Dedifferentiated amniotic fluid mesenchymal stem cell (primary cell): ENCODE measurements around the gene CCDC88B.

ENCODE experiments used
- DNase-seq: peaks from one replicate; pipeline ENCODE4 v3.0.0-alpha.2; 2016; ENCODE audit errors: extremely low spot score

Gene CCDC88B

DNA sequence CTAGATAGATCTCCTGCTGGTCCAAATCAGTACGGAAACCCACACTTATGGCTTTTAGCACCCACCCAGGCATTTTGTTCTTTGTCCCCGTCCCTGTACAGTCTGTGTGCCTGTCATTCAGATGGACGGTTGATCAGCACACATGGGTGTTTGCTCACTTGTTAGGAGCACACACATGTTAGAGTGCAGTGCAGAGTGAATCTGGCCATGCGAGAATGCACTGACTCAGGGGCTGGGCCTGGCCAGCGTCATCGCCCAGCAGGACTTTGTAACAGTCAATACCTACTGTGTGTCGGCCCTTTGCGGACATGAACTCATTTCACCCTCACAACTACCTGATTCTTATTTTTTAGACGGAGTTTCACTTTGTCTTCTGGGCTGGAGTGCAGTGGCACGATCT, 22.3 kb downstream of the CCDC88B start:
- DNase-seq = no peak

DNA sequence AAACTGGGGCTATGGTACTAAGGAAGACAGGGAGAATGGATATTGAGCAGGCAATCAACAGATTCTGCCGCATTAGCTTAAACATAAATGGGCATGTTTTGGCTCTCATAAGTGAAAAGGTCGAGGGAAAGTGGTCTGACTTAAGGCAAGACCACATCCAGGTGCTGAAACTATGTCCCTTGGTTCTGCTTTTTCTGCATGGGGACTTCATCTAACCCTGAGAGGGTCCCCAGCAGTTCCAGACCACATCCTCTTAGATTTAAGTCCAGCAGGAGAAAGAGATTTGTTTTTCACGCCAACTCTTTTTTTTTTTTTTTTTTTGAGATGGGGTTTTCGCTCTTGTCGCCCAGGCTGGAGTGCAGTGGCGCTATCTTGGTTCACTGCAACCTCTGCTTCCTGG, 24.4 kb downstream of the CCDC88B start:
- DNase-seq = no peak

DNA sequence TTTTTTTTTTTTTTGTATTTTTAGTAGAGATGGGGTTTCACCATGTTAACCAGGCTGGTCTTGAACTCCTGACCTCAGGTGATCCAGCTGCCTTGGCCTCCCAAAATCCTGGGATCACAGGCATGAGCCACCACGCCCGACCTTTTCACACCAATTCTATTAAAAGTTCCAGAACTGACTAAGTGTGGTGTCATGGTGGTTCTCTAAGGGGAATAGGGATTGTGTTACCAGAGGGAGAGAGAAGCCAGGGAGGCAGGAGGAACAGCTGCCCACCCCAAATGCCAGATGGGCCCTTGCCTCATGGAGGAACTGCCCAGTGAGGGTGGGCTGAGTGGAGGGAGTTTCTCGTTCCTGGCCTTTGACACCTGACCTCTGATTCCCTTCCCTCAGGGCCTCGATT, 24.9 kb downstream of the CCDC88B start:
- DNase-seq = no peak

DNA sequence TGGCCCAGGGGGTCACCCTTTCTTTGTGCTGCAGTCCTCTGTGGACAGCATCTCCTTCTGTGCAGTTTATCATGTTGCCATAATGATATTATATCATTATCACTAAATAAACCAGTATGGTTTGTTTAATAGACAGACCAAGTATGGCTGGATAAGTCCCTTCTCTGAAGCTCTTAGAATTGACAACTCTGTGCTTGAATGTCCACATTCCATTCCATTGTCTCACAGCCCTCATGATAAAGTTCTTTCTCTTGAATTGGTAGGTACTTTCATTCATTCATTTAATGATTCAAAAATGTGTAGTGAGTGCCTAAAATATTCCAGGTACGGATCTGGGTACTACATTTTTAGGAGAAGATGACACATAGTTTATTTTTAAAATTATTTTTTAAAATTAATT, 26.7 kb downstream of the CCDC88B start:
- DNase-seq = no peak

DNA sequence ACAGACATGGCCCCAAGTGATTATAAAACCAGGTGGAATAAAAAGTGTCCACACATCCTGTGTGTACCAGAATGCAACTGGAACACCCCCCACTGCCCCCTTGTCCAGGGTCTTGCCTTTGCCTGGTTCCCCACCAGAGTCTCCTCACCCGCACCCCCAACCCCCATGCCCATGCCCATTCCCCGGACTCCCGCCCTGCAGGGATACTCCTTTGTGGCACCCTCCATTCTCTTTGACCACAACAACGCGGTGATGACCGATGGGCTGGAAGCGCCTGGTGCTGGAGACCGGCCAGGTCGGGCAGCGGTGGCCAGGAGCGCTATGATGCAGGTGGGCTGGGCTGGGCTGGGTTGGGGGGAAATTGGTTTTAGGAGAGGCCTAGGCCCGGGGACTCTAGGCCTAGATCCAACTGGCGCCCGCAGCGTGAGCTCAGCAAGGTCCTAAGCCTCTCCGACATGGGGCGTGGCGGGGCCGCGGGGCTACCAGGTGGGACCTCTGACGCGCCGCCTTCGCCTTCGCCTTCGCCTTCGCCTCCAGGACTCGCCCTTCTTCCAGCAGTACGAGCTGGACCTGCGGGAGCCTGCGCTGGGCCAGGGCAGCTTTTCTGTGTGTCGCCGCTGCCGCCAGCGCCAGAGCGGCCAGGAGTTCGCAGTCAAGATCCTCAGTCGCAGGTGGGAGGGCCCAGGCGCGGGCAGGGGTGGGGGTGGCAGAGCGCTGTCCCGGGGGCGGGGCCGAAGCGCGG, 28.1 kb downstream of the CCDC88B start:
- DNase-seq = no peak

DNA sequence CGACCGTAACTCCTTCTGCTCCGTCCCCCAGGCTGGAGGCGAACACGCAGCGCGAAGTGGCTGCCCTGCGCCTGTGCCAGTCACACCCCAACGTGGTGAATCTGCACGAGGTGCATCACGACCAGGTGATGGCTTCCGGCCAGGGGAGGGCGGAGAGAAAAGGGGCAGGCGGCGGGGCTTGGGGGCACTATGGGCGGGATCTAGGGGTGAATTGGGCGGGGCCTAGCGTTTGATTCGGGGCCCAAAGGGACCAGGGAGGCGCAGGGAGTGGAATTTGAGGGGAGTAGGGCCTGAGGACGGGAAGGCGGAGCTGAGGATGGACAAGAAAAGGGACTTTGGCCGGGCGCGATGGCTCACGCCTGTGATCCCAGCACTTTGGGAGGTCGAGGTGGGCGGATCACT, 28.7 kb downstream of the CCDC88B start:
- no peak for DNase-seq

DNA sequence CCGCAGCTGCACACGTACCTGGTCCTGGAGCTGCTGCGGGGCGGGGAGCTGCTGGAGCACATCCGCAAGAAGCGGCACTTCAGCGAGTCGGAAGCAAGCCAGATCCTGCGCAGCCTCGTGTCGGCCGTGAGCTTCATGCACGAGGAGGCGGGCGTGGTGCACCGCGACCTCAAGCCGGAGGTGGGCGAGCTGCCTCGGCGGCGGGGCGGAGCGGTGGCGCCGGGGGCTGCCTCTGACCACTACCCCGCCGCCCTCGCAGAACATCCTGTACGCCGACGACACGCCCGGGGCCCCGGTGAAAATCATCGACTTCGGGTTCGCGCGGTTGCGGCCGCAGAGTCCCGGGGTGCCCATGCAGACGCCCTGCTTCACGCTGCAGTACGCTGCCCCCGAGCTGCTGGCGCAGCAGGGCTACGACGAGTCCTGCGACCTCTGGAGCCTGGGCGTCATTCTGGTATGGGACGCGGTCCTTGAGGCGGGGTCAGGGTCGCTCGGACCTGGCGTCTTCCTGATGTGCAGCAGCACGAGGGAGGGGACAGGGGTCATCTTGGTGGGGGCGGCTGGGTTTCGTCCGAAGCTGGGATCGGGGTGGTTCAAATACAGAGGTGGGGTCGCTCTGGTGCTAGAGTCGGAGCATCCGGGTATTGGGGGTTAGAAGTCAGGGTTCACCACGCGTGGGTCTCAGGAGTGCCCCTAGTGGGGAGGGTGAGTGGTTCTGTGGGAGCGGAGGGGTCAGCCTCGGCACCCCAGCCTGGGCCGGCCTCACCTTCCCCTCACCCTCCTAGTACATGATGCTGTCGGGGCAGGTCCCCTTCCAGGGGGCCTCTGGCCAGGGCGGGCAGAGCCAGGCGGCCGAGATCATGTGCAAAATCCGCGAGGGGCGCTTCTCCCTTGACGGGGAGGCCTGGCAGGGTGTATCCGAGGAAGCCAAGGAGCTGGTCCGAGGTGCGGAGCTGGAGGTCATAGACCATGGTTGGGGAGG, 29.7 kb downstream of the CCDC88B start:
- DNase-seq = no peak

DNA sequence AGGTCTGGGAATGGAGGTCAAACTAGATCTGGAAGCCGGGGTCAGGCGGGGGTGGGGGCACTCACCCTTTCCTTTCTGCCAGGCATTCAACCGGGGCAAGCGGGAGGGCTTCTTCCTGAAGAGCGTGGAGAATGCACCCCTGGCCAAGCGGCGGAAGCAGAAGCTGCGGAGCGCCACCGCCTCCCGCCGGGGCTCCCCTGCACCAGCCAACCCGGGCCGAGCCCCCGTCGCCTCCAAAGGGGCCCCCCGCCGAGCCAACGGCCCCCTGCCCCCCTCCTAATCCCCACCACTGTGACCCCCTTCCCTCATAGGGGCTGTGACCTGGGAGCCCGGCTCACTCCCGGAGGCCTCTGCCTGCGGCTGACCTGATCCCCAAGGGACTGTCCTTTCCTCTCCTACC, 31.2 kb downstream of the CCDC88B start:
- no peak for DNase-seq

DNA sequence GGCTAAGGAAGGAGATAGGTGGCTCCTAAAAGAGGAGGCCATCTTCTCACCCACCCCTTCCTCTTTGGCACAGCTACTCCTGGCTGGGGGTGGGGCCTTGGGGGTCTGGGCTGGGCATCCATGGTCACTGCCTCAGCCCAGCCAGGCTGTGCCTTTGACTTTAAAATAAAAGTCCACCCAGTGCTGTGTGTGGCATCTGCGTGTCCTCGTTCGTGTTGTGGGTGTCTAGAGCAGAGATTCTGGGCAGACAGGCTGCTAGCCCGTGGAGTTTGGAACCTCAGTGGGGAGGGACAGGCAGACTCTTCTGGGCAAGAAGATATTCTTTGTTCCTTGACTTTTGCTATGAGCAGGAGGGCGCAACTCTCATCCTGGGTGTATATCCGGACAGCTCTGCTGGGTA, 32.0 kb downstream of the CCDC88B start:
- DNase-seq = no peak

DNA sequence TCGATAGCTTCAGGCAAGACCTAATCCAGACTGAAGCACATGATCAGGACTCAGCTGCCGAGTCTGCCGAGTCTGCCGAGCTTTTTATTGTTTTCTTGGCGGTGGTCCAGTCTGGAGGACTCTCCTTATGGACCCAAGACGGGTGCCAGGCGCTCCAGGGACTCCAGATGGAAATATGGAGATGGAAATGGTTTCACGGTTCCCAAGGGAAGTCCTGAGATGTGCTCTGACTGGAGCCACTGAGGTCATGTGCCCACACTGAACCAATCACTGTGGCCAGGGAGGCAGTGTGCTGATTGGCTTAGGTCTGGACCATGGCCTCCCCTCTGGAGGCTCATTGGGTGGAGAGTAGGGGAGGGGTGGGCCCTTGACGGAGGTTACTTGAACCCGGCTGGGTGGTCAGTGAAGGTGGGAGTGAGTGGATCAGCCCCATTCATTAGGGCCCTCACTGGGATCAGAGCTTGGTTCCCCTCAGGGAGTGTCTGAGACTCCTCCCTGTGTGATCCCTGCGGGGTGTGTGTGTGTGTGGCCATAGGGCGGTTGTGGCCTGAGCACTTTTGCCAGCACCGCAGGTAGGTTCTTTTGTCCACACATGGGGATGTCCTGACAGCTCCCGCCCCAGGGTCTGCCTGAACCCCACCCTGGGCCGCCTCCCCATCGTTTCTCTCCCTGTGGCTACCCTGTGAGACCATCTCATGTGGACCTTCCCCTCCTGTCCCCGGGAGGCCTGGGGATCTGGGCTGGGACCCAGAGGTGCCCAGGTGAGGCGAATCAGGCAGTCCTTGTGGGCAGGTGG, 33.0 kb downstream of the CCDC88B start:
- DNase-seq = no peak

DNA sequence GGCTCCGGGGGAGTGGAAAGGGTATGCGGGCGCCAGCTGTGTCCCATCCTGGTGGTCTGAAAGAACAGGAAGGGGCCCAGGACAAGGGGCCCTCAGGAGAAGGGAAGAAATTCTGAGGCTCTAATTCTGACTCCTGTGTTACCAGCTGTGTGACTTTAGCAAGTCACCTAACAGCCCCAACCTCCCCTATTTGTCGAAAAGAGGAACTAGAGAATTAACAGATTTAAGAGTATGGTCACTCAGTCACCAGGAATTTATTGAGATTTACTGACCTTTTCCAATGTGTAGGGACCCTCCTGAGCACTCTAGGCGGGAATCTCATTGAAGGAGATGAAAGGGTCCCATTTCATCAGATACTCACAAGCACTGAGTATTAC, 33.6 kb downstream of the CCDC88B start:
- no peak for DNase-seq

DNA sequence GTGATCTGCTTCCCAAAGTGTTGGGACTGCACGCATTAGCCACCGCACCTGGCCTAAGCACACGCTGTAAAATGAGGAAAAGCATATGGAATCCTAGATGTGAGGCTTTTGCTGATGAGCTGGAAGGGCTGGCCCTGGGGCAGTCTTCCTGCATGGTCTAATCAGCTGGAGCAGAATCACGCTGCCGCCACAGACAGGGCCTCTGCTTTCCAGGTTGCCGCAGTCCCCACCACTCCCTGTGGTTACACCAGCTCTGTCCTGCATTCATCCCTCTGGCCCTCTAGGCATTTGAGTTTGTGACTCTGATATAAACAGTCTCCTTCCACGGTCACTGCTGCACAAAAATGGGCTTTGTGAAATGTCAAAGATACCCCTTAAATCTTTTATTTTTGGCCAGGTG, 36.1 kb downstream of the CCDC88B start:
- DNase-seq = no peak

DNA sequence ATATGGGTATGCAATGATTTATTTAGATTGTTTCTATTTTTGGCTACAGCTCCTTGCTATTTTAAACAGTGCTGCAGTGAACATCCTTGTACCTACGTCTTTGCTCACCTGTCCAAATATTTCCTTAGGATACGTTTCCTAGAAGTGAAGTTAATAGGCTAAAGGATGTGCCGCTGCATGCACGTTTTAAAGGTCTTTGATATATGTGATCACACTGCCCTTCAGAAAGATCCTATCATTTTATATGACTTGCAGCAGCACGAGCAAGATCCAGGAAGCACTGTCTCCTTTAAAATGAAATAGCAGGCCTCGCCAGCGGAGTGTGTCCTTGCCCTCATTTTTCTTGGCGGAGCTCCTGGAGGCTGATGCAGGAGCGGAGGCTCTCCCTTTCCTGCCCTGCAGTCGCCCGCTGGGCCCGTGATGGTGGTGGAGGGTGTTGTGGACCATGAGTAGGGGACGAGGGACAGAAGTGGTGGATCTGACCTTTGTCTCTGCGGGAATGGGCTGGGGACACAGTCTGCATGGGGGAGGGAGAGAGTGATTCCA, 38.4 kb downstream of the CCDC88B start:
- no peak for DNase-seq

DNA sequence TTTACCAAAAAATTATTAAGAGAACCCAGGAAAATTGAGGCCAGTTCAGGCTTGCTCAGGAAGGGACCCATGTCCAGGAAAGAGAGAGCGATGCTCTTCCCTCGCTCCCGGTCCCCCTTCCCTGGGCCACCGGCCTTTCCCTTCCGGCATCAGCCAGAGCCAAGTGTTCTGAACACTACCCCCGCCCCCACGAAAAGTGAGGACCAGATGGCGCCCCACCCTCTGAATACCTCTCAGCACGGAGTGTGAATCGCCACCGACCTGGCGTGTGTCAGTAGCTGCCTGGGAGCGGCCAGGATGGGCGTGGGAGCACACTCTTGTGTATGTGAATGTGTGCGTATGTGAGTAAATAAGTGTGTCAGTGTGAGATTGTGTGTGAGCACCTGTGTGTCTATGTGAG, 39.2 kb downstream of the CCDC88B start:
- DNase-seq = no peak

DNA sequence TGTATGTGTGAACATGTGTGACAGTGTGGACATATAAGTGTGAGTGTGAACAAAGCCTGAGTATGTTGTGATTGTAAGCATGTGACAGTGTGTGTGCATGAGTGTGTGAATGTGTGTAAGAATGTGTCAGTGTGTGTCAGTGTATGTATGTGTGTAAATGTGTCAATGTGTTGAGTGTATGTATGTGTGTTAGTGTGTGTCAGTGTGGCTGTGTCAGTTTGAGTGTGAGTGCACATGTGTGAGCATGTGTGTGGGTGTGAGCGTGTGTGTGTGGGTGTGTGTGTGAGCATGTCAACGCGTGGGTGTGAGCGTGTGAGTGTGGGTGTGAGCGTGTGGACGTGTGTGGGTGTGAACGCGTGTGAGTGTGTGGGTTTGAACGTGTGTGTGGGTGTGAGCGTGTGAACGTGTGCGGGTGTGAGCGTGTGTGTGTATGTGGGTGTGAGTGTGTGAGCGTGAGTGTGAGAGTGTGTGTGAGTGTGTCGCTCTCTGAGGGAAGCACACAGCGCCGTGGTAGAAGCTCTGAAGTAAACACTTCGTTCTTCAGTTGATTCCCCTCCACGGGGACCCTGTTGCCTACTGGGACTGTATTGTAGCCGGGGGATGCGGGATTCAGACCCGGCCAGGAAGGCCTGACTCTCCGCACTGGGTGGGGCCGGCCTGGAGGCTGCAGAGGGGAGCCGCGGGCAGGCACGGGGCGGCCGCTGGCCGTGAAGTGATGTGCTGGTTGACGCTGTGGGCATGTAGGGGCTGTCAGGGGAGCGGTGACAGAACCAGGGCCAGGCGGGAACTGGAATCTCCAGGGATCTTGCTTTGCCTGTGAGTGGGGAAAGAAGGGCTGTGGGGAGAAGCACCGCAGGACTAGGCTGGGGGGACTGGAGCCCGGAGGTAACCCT, 40.1 kb downstream of the CCDC88B start:
- no peak for DNase-seq

DNA sequence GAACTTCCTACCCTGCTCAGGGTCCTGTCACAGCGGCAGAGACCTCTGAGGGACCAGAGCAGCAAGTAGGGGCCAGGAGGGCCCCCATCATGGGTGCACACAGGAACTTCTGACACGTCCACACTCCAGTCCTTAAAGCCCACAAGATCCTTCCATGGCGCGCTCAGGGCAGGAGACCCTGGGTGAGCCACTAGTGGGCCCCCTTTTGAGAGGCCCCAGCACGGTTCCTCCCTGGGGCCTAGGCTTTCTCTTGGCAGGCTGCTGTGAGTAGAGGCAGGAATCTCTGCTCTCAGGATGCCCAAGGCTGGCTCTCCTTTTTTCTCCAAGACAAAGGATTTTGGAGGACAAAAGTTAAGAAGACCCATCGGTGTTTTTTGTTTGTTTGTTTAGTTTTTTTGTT, 41.3 kb downstream of the CCDC88B start:
- no peak for DNase-seq

DNA sequence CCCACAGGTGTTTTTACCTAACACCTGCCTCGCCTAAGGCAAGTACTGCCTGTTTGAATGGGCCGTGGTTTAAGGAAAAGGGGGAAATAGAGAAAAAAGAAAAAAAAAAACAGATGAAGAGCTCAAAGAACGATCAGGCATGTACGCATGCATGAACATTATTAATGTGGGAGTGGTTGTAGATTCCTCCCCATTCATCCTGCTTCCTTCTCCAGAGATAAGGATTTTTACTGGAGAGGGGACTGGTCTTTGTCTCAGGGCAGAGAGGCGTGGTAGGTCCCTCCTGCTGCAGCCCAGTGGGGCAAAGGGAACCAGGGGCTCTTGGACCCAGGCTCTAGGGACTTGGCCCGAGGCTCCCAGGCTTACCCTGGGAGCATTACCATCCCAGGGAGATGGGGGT, 42.0 kb downstream of the CCDC88B start:
- no peak for DNase-seq

DNA sequence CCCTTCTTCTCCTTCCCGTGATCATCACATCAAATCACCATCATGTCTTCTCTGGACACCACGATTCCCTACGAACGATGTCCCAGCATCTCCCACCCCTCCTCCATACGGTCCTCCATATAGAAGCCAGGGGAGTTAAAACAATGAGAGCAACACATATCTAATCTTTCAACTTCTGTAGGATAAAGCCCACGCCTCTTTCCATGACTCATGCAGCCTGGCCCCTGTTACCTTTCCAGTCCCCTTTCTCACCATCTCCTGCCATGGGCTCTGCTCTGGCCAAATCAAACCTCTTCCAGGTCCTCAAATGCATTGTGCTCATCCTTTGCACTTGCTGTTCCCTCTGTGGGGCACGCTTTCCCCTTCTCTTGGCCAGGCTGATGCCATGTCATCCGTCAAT, 42.6 kb downstream of the CCDC88B start:
- no peak for DNase-seq

DNA sequence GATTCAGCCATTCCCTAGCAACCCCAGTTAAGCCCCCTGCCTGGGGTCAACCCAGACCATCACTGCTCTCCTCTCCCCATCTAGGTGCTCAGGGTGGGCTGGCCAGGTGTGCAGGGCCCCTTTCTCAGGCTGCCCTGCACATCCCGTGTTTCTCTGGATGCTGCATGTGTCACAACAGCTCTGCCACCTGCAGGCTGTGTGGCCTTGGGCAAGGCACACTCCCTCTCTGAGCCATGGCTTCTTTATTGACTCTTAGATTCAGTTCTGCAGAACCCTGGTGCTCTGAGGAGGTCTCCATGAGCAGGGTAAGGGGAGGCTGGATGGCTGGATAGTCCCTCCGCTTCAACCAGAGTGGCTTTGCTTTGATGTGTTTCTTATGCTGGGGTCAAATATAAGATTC, 43.6 kb downstream of the CCDC88B start:
- DNase-seq = no peak

DNA sequence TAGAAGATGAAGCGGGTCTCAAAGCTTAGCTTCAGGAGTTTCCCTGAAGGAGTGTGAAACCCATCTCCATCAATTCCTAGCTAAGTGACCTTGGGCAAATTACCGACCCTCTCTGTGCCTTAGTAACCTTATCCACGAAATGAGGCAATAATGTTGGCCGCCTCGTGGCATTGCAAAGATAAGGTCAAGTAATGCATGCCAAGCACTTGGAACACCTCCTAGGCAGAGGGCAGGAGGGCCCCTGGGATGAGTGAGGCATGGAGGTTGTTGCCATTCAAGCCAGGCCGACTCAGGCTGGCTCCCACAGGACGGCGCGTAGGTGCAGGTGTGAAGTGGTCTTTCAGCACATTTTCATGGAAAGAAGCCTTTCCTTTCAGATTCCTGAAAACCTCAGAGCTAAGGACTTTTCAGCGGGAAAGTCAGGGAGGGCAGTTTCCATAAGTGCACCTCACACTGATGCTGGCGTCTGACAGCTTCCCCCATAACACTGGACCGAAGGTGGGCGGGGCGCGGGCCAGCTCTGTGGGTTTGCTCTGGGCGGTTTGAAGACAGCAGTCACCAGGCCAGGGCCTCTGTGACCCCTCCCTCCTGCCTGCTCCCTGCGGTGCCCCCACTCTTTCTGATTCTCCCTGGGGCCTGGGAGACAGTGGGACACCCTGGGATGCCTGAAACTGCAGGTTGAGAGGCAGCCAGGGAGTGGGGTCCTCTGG, 44.2 kb downstream of the CCDC88B start:
- DNase-seq = no peak
